ENCODE measurements around the gene CADPS2.

- TF ChIP-seq CTCF (IDR thresholded peaks at IDR 0.05; ENCODE audit: low read length) = no peak
- TF ChIP-seq EZH2 (optimal IDR thresholded peaks at IDR 0.05; ENCODE audit: low read depth, low read length) = no peak
- no peak for TF ChIP-seq EZH2phosphoT487 (IDR thresholded peaks at IDR 0.05; ENCODE audit: low read length)
Observed at GRCh38 chr7:122600630-122601029, 285.6 kb downstream of the CADPS2 start.

All from MM.1S (cell line).